Rectal smooth muscle tissue (tissue), 1 donor: ENCODE data around the gene MRPL41.
A peak's percentile ranks its signal among the peaks of the same experiment; 100 is the strongest.
"Not testable (repeated sequence)": the region's sequence is repeated elsewhere in the genome, so short reads cannot be mapped to it uniquely, and the experiment has no call there.

Source experiments
- H3K27ac ChIP-seq: one replicate; pipeline ENCODE4 v1.7.0; 2013; ENCODE audit warnings: low read depth, low read length, inconsistent platforms
- H3K27me3 ChIP-seq: one replicate; pipeline ENCODE4 v1.7.0; 2013; ENCODE audit warnings: low read length; ENCODE audit not compliant: control insufficient read depth, insufficient read depth
- H3K36me3 ChIP-seq: one replicate; pipeline ENCODE4 v1.7.0; 2013; ENCODE audit warnings: low read length; ENCODE audit not compliant: control insufficient read depth, insufficient read depth
- H3K4me1 ChIP-seq: one replicate; pipeline ENCODE4 v1.7.0; 2013; ENCODE audit warnings: low read length; ENCODE audit not compliant: control insufficient read depth, insufficient read depth
- H3K4me3 ChIP-seq: one replicate; pipeline ENCODE4 v1.7.0; 2013; ENCODE audit warnings: low read length
- H3K9ac ChIP-seq: one replicate; pipeline ENCODE4 v1.7.0; 2013; ENCODE audit warnings: low read length

MRPL41 gene

DNA sequence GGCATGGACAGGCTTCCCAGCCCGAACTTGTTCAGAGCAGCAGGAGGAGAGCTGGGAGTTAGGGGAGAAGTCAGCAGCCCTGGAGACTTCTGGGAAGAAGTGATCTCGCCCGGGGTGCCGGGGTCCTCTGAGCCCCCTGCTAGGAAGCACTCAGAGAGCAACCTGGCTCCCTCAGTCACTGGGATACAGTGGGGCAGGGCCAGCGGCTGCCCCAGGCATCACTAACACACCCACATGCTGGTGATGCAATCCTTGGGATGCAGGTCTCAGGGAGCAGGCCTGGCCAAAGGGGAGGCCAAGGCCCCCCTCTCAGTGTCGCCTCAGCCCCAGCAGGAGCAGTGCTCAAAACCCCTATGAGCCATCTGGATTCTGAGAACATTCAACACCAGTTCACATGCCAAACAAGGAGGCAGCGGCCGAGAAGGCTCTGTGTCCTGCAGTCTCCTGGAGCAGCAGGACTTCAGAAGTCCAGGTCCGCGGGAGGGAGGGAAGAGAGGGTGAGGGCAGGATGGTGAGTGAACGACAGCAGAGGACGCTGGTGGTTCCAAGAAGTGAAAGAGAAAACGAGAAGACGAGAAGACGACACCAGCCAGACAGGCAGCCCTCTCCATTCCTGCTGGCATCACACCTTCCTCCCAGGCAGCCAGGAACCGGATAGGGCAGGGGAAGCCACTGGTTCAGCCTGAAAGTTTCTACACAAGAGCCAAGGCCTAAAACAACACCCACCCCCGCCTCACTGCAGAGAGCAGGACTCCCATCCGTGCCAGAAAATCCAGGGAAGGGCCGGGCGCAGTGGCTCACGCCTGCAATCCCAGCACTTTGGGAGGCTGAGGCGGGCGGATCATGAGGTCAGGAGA is 3.8 kb upstream of the MRPL41 start:
- no peak overlapping the region for H3K4me3 ChIP-seq
- H3K36me3 ChIP-seq = no peaks in the 10 kb centered on the region
- no peak overlapping the region for H3K27ac ChIP-seq
- H3K27me3 ChIP-seq = no peaks in the 10 kb centered on the region
- no peak overlapping the region for H3K9ac ChIP-seq
- H3K4me1 ChIP-seq = no peaks in the 10 kb centered on the region

- H3K9ac ChIP-seq = peak within 1 kb of the TSS; percentile 39
- no peaks in the 10 kb centered on the region for H3K27me3 ChIP-seq
- H3K4me3 ChIP-seq = peak within 1 kb of the TSS; percentile 76
- H3K4me1 ChIP-seq = no peaks in the 10 kb centered on the region
- no peaks in the 10 kb centered on the region for H3K36me3 ChIP-seq
- peak within 1 kb of the TSS; percentile 77 for H3K27ac ChIP-seq
Measured at GRCh38 chr9:137550231-137550621, 1.5 kb upstream of the MRPL41 start, which contains the start of gene PNPLA7. TSS of gene PNPLA7 (minus strand) at chr9:137550402. CDS start at chr9:137550197, 205 bp downstream.

- H3K27me3 ChIP-seq, H3K36me3 ChIP-seq, H3K9ac ChIP-seq, H3K4me1 ChIP-seq: not testable (repeated sequence)
- peak overlapping the region; percentile 77 for H3K27ac ChIP-seq
- H3K4me3 ChIP-seq = peak overlapping the region; percentile 76
Measured at GRCh38 chr9:137550958-137551263, 768 bp upstream of the MRPL41 start.

DNA sequence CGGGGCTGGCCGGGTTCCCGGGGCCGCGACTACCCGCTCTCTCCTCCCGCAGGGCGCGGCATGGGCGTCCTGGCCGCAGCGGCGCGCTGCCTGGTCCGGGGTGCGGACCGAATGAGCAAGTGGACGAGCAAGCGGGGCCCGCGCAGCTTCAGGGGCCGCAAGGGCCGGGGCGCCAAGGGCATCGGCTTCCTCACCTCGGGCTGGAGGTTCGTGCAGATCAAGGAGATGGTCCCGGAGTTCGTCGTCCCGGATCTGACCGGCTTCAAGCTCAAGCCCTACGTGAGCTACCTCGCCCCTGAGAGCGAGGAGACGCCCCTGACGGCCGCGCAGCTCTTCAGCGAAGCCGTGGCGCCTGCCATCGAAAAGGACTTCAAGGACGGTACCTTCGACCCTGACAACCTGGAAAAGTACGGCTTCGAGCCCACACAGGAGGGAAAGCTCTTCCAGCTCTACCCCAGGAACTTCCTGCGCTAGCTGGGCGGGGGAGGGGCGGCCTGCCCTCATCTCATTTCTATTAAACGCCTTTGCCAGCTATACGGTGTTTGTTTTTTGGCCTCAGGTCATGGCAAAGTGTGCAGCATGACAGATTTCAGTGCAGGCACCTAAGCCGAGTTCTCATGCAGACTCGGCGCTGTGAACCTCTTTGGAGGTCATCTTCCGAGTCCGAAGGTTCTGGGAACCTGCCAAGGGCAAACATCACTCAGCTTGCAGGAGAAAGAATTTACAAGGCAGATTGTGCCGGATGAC is 516 bp downstream of the MRPL41 start:
- peaks cover 10% of the 10 kb centered on the region for H3K4me1 ChIP-seq

GRCh38 chr9:137553654-137554053 is 2.0 kb downstream of the MRPL41 start:
- H3K4me1 ChIP-seq, H3K36me3 ChIP-seq: not testable (repeated sequence)

More for the DNA sequence above, 516 bp downstream of the MRPL41 start:
- Histone ChIP-seq H3K27me3 (no peaks in the 10 kb centered on the region), H3K9ac (peak overlapping the region; percentile 73), H3K4me3 (peak overlapping the region; percentile 83), H3K27ac (peak overlapping the region; percentile 85), H3K36me3 (no peaks in the 10 kb centered on the region)

GRCh38 chr9:137554349-137554748 is 2.7 kb downstream of the MRPL41 start:
- Histone ChIP-seq H3K27ac (no peak overlapping the region), H3K27me3 (no peaks in the 10 kb centered on the region), H3K9ac (no peak overlapping the region), H3K4me3 (no peak overlapping the region), H3K36me3 (no peaks in the 10 kb centered on the region), H3K4me1 (peaks cover 10% of the 10 kb centered on the region)

More at GRCh38 chr9:137553654-137554053, 2.0 kb downstream of the MRPL41 start:
- not testable (repeated sequence) for H3K27ac ChIP-seq, H3K9ac ChIP-seq, H3K27me3 ChIP-seq, H3K4me3 ChIP-seq

GRCh38 chr9:137555179-137555578 is 3.5 kb downstream of the MRPL41 start:
- Histone ChIP-seq H3K4me3 (no peak overlapping the region), H3K27ac (no peak overlapping the region), H3K36me3 (no peaks in the 10 kb centered on the region), H3K4me1 (peaks cover 10% of the 10 kb centered on the region), H3K27me3 (no peaks in the 10 kb centered on the region), H3K9ac (no peak overlapping the region)

DNA sequence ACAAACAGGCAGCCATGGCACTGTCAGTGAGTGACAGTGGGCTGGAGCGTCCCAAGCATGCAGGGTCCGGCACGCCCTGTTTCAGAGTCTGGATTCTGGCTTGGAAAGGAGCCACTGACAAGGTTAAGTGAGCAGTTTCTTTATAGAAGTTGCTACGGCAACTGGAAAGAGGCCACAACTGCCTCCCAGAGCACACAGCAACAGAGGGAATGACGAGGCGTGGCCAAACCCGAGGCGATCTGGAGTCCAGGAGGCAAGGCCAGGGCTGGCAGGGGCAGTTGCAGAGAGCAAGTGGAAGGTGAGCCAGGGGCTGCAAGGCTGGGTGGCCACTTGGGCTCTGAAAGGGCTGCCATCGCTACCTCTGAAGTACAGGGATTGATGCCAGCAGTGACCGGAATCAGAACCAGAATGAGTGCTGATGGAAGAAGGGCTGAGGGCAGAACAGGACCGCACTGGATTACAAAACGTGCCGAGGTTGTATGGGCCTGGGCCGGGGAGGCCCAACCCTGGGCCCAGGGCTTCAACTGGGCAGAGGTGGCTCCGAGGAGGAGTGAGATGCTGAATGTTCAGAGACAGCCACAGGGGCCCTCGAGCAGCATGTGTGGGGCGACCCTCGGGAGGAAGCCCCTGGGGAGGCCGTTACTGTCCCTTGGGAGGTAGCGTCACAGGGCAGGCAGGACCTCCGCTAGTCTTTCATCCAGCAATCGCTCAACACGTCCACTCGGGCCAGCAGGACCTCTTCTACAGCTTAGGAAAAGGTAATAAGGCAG is 4.6 kb downstream of the MRPL41 start:
- Histone ChIP-seq H3K4me3 (no peak overlapping the region), H3K36me3 (no peaks in the 10 kb centered on the region), H3K27me3 (no peaks in the 10 kb centered on the region), H3K27ac (peak overlapping the region; percentile 43), H3K4me1 (peaks cover 10% of the 10 kb centered on the region), H3K9ac (no peak overlapping the region)

DNA sequence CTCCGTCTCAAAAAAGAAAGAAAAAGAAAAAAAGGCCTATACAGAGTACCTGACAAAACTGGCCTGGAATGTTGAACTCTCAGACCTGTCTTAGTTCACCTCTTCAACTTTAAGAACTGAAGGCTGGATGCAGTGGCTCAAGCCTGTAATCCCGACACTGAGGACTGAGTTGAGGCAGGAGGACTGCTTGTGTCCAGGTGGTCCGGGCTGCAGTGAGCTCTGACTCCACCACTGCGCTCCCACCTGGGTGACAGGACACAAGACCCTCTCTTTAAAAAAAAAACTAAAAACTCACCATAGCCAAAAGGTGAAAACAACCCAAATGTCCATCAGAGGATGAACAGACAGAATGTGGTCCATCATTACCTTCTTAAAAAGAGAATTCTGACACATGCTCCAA is 6.4 kb downstream of the MRPL41 start:
- H3K9ac ChIP-seq = no peak overlapping the region
- peaks cover 10% of the 10 kb centered on the region for H3K4me1 ChIP-seq
- H3K27me3 ChIP-seq = no peaks in the 10 kb centered on the region
- H3K36me3 ChIP-seq = peaks cover 2% of the 10 kb centered on the region
- H3K27ac ChIP-seq = no peak overlapping the region
- no peak overlapping the region for H3K4me3 ChIP-seq

DNA sequence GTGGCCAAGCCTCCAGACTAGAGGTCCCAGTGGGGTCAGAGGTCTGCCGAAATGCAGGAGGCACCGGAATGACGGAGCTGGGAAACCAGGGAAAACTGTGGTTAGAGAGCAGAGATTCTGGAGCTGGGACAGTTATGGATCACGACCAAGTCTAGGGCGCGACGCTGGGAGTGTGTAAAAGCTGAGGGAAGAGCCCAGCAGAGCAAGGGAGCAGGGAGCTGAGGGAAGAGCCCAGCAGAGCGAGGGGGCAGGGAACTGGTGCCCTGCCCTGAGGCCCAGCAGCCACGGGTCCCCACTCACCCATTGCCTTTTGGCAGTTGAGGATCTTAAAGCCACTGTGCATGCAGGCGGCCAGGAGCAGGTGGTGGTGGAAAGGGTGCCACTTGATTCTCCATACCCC is 12.5 kb downstream of the MRPL41 start:
- no peak overlapping the region for H3K9ac ChIP-seq
- H3K27ac ChIP-seq = no peak overlapping the region
- H3K27me3 ChIP-seq = no peaks in the 10 kb centered on the region
- no peaks in the 10 kb centered on the region for H3K4me1 ChIP-seq
- peaks cover 14% of the 10 kb centered on the region for H3K36me3 ChIP-seq
- H3K4me3 ChIP-seq = no peak overlapping the region

GRCh38 chr9:137564817-137565411 is 13.2 kb downstream of the MRPL41 start:
- H3K4me1 ChIP-seq = no peaks in the 10 kb centered on the region
- H3K27me3 ChIP-seq = no peaks in the 10 kb centered on the region
- peaks cover 14% of the 10 kb centered on the region for H3K36me3 ChIP-seq
- no peak overlapping the region for H3K27ac ChIP-seq
- H3K9ac ChIP-seq = no peak overlapping the region
- no peak overlapping the region for H3K4me3 ChIP-seq

DNA sequence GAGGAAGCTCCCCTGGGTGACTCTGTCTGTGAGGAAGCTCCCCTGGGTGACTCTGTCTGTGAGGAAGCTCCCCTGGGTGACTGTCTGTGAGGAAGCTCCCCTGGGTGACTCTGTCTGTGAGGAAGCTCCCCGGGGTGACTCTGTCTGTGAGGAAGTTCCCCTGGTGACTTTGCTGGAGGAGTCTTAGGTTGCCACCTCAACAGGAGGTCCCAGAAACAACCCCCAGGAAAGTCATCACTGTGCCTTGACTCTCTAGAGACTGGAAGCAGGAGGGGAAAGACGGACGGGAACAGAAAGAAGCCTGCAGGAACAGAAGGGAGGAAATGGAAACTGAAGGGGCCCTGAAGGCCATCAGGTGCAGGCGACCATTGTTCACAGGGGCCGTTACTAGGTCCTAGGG is 16.8 kb downstream of the MRPL41 start:
- not testable (repeated sequence) for H3K4me3 ChIP-seq, H3K4me1 ChIP-seq, H3K27me3 ChIP-seq, H3K9ac ChIP-seq, H3K27ac ChIP-seq
- peaks cover 15% of the 10 kb centered on the region for H3K36me3 ChIP-seq
